Spleen (tissue), 11 donors: Measurements from ENCODE around the gene LRR1. TPM values are rescaled to one million over a fixed set of nuclear protein-coding genes. Genes with fewer than 3 reads are reported as not detected.

Experiments
- DNase-seq: peaks from one replicate; pipeline ENCODE4 v3.0.0-alpha.2; 2020
- H3K27ac ChIP-seq, 8 donors: fragments of 200-600 bp; sonication (generic) in 7 of 8; 1 replicate in 4 of 8; 2 replicates in 4 of 8; pipeline versions ENCODE4 v1.5.0 to v1.8.0; 2016 to 2021; ENCODE audit warnings: inconsistent platforms in 4 of 8, mild to moderate bottlenecking in 4 of 8, moderate library complexity in 1 of 8
- H3K27me3 ChIP-seq, 7 donors: fragments of 200-600 bp; sonication (generic) in 6 of 7; replicated peaks in 1 of 7; 1 replicate in 4 of 7; 2 replicates in 3 of 7; pipeline versions ENCODE4 v1.5.0 to v1.8.0; 2016 to 2021; ENCODE audit warnings: inconsistent platforms in 3 of 7, mild to moderate bottlenecking in 1 of 7
- H3K36me3 ChIP-seq, 6 donors: fragments of 200-600 bp; sonication (generic) in 5 of 6; 1 replicate in 4 of 6; 2 replicates in 2 of 6; pipeline versions ENCODE4 v1.5.0 to v1.8.0; 2016 to 2021; ENCODE audit warnings: inconsistent platforms in 2 of 6
- H3K4me1 ChIP-seq, 6 donors: fragments of 200-600 bp; sonication (generic) in 5 of 6; 1 replicate in 3 of 6; 2 replicates in 3 of 6; pipeline versions ENCODE4 v1.5.0 to v1.8.0; 2016 to 2021; ENCODE audit warnings: inconsistent platforms in 3 of 6
- H3K4me3 ChIP-seq, 8 donors: fragments of 200-600 bp; sonication (generic) in 7 of 8; 1 replicate in 4 of 8; 2 replicates in 4 of 8; pipeline versions ENCODE4 v1.5.0 to v1.8.0; 2016 to 2021; ENCODE audit warnings: inconsistent platforms in 4 of 8, mild to moderate bottlenecking in 4 of 8, moderate library complexity in 2 of 8
- H3K9me3 ChIP-seq, 8 donors: fragments of 200-600 bp; sonication (generic) in 7 of 8; 1 replicate in 4 of 8; 2 replicates in 4 of 8; pipeline versions ENCODE4 v1.5.0 to v1.8.0; 2016 to 2021; ENCODE audit warnings: inconsistent platforms in 4 of 8
- CTCF ChIP-seq, 11 experiments: fragments of 200-600 bp in 7 of 11; fragments of 450-650 bp in 4 of 11; sonication (generic) in 4 of 11; IDR thresholded peaks in 8 of 11; conservative IDR thresholded peaks in 3 of 11; 1 replicate in 7 of 11; 2 replicates in 4 of 11; pipeline versions ENCODE4 v1.4.0 to v1.8.0; 2016 to 2021; ENCODE audit warnings: antibody characterized with exemption in 11 of 11, inconsistent platforms in 4 of 11, mild to moderate bottlenecking in 1 of 11
- POLR2A ChIP-seq, 3 donors: fragments of 450-650 bp; IDR thresholded peaks; one replicate each; pipeline ENCODE4 v1.5.1; 2017; ENCODE audit warnings: antibody characterized with exemption in 3 of 3, mild to moderate bottlenecking in 1 of 3
- POLR2AphosphoS5 ChIP-seq, 3 donors: sonication (generic); formaldehyde crosslinking; IDR thresholded peaks; one replicate each; pipeline ENCODE4 v1.5.1; 2017; ENCODE audit warnings: antibody characterized with exemption in 3 of 3
- WGBS, 5 donors: extraction: QIAGEN DNeasy Blood & Tissue Kit in 3 of 5; methylation state at CpG; one replicate each; pipeline versions ENCODE4 v1.1.5 to v1.1.7; 2013 to 2018; 5-methylcytosine and 5-hydroxymethylcytosine counted together
- intact Hi-C: fragments of 100-400 bp; cut with DNase I; formaldehyde crosslinking; loops from one replicate; pipeline ENCODE4 v1.15.0; 2023; ENCODE audit warnings: low total_unique reads
- polyA plus RNA-seq, 3 donors: library from polyadenylated mRNA; stranded (reverse); fragments of 200-250 nt; gene quantifications; one replicate each; pipeline ENCODE4 v1.2.1, GENCODE V29; 2013
- small RNA-seq, 4 donors: library from RNA; depleted of rRNA; stranded (forward); fragments of <200 nt; gene quantifications; one replicate each; pipeline ENCODE3, GENCODE V24; 2016
- total RNA-seq, 7 donors: library from RNA; depleted of rRNA in 3 of 7; stranded (reverse); fragments of >200 nt in 3 of 7; fragmentation: NEBNext Ultra II Directional in 4 of 7; extraction: Animal tissue kit (Norgen Biotek cat#: 25700) in 4 of 7; gene quantifications; one replicate each; pipeline versions ENCODE4 v1.1.0 to v1.2.1, GENCODE V29; 2016 to 2021
- donor health status: healthy with polysubstance abuse.
- donor health status: DM: no; HTN: no; CAD: no; lungs with moderate emphysema.
- donor health status: DM: no; HTN: no; CAD: no.
- donor health status: Bipolar disorder and iron deficiency.
- donor health status: healthy.
- donor health status: DM: no; HTN: no; CAD: no.
- donor health status: DM: yes; HTN: yes; CAD: no.

Gene LRR1
- total and polyA plus RNA-seq, 10 donors = 8.8 to 16.5 (median 11.7) TPM

- Histone ChIP-seq H3K27ac (no peak overlapping the region), H3K36me3 (no peaks in the 10 kb centered on the region), H3K4me3 (no peak overlapping the region), H3K27me3 (no peaks in the 10 kb centered on the region), H3K9me3 (no peaks in the 10 kb centered on the region), H3K4me1 (no peaks in the 10 kb centered on the region)
- intact Hi-C loops = no loop called here
- no peak for TF ChIP-seq CTCF (IDR thresholded peaks at IDR 0.05 in 8 of 11, conservative IDR thresholded peaks at IDR 0.05 in 3 of 11)
- no peak for TF ChIP-seq POLR2AphosphoS5 (IDR thresholded peaks at IDR 0.05)
- TF ChIP-seq POLR2A (IDR thresholded peaks at IDR 0.05) = no peak
- 81 to 95% (median 90%) methylated on average over 2 of the region's 2 CpGs for WGBS, 5 donors
- DNase-seq = no peak
Observed at GRCh38 chr14:49659526-49660455, 61.1 kb downstream of the LRR1 start.

Small RNA genes lying within 50 kb of the gene (small RNA-seq; reads per million reads assigned to genes)
- gene AL139099.3 (0 reads per million in 4 donors), gene AL139099.4 (0 reads per million in 4 donors), gene RF00019 (0 reads per million in 4 donors), gene RNA5SP384 (0 reads per million in 4 donors)

Other genes starting within 250 kb of the LRR1 start
- gene RPS29, start 12.6 kb upstream of the LRR1 start, total RNA-seq = 1,000 to 10,000 TPM; 1,240 to 4,577 (median 1,855) TPM
- gene RPS29, start 12.6 kb upstream of the LRR1 start, polyA plus RNA-seq = over 10,000 TPM in 1 of 3 donors, 1,000 to 10,000 TPM in 2; 5,592 to 11,620 (median 9,371) TPM
- gene RPL36AL, start 21.7 kb downstream of the LRR1 start, total RNA-seq = 100 to 1,000 TPM; 122 to 222 (median 157) TPM
- 100 to 1,000 TPM; 416 to 638 (median 530) TPM for gene RPL36AL, start 21.7 kb downstream of the LRR1 start, polyA plus RNA-seq
- gene MGAT2, start 21.9 kb downstream of the LRR1 start, total RNA-seq = 10 to 100 TPM; 33.3 to 43.5 (median 39.7) TPM
- 10 to 100 TPM; 20.5 to 23.9 (median 23.5) TPM for gene MGAT2, start 21.9 kb downstream of the LRR1 start, polyA plus RNA-seq
- 10 to 100 TPM in 1 of 7 donors, 1 to 10 TPM in 6; 3.9 to 10.1 (median 6.3) TPM for gene DNAAF2, start 36.3 kb downstream of the LRR1 start, total RNA-seq
- gene DNAAF2, start 36.3 kb downstream of the LRR1 start, polyA plus RNA-seq = 1 to 10 TPM; 6.5 to 6.9 (median 6.6) TPM
- gene POLE2, start 89.3 kb downstream of the LRR1 start, total RNA-seq = 1 to 10 TPM; 1.8 to 7.4 (median 3.9) TPM
- gene POLE2, start 89.3 kb downstream of the LRR1 start, polyA plus RNA-seq = 1 to 10 TPM; 3.0 to 4.9 (median 3.5) TPM
- gene KLHDC1, start 94.2 kb downstream of the LRR1 start, total RNA-seq = 10 to 100 TPM in 4 of 7 donors, 1 to 10 TPM in 3; 5.9 to 12.8 (median 10.2) TPM
- gene KLHDC1, start 94.2 kb downstream of the LRR1 start, polyA plus RNA-seq = 1 to 10 TPM; 3.1 to 4.3 (median 3.2) TPM
- gene KLHDC2, start 169.2 kb downstream of the LRR1 start, total RNA-seq = 10 to 100 TPM; 31.9 to 66.8 (median 47.9) TPM
- gene KLHDC2, start 169.2 kb downstream of the LRR1 start, polyA plus RNA-seq = 10 to 100 TPM; 34.0 to 41.0 (median 37.4) TPM